ENCODE results near the gene NR2F2.
A peak's percentile ranks its signal among the peaks of the same experiment; 100 is the strongest.

NR2F2 gene

GRCh38 chr15:96347181-96348111, 16.9 kb downstream of the NR2F2 start:
- peaks cover 0 to 3% (median under 1%) of the 10 kb centered on the region in 5 donors for H3K36me3 ChIP-seq (ENCODE audit: control insufficient read depth in 5 of 5, insufficient read depth in 5 of 5, low read length in 5 of 5)
- H3K27ac ChIP-seq (ENCODE audit: low read depth, low read length), result peak overlapping the region; percentile 70
- peak overlapping the region in 2 of 5 donors; percentile 14 to 66 for H3K9ac ChIP-seq (ENCODE audit: low read length in 5 of 5)
- peak overlapping the region in 4 of 5 donors; percentile 11 to 54 (median 51) for H3K4me3 ChIP-seq (ENCODE audit: low read depth in 1 of 5, low read length in 5 of 5)
- no peaks in the 10 kb centered on the region for H3K9me3 ChIP-seq (ENCODE audit: control insufficient read depth in 5 of 5, low read length in 5 of 5)
- peaks cover 0 to 60% (median 40%) of the 10 kb centered on the region in 5 donors for H3K4me1 ChIP-seq (ENCODE audit: control insufficient read depth in 5 of 5, insufficient read depth in 5 of 5, low read length in 5 of 5)
- peaks cover 0 to 18% (median 0%) of the 10 kb centered on the region in 5 donors for H3K27me3 ChIP-seq (ENCODE audit: control insufficient read depth in 5 of 5, insufficient read depth in 4 of 5, low read length in 5 of 5)

- no peaks in the 10 kb centered on the region for H3K9me3 ChIP-seq (ENCODE audit: control insufficient read depth in 5 of 5, low read length in 5 of 5)
- H3K4me1 ChIP-seq (ENCODE audit: control insufficient read depth in 5 of 5, insufficient read depth in 5 of 5, low read length in 5 of 5), result peaks cover 0 to 60% (median 43%) of the 10 kb centered on the region in 5 donors
- H3K27me3 ChIP-seq (ENCODE audit: control insufficient read depth in 5 of 5, insufficient read depth in 4 of 5, low read length in 5 of 5), result peaks cover 0 to 22% (median 0%) of the 10 kb centered on the region in 5 donors
- H3K4me3 ChIP-seq (ENCODE audit: low read depth in 1 of 5, low read length in 5 of 5), result no peak overlapping the region
- H3K36me3 ChIP-seq (ENCODE audit: control insufficient read depth in 5 of 5, insufficient read depth in 5 of 5, low read length in 5 of 5), result peaks cover 0 to 3% (median 2%) of the 10 kb centered on the region in 5 donors
- H3K9ac ChIP-seq (ENCODE audit: low read length in 5 of 5), result no peak overlapping the region
- H3K27ac ChIP-seq (ENCODE audit: low read depth, low read length), result peak overlapping the region; percentile 70
Observed at GRCh38 chr15:96348112-96349027, 17.9 kb downstream of the NR2F2 start.

GRCh38 chr15:96349034-96349856, 18.7 kb downstream of the NR2F2 start:
- Histone ChIP-seq H3K9me3 (ENCODE audit: control insufficient read depth in 5 of 5, low read length in 5 of 5) (no peaks in the 10 kb centered on the region), H3K9ac (ENCODE audit: low read length in 5 of 5) (no peak overlapping the region), H3K27me3 (ENCODE audit: control insufficient read depth in 5 of 5, insufficient read depth in 4 of 5, low read length in 5 of 5) (peaks cover 0 to 28% (median 0%) of the 10 kb centered on the region in 5 donors), H3K4me1 (ENCODE audit: control insufficient read depth in 5 of 5, insufficient read depth in 5 of 5, low read length in 5 of 5) (peaks cover 0 to 59% (median 43%) of the 10 kb centered on the region in 5 donors), H3K4me3 (ENCODE audit: low read depth in 1 of 5, low read length in 5 of 5) (peak overlapping the region in 1 of 5 donors; percentile 11), H3K27ac (ENCODE audit: low read depth, low read length) (peak overlapping the region; percentile 38), H3K36me3 (ENCODE audit: control insufficient read depth in 5 of 5, insufficient read depth in 5 of 5, low read length in 5 of 5) (peaks cover 0 to 3% (median 2%) of the 10 kb centered on the region in 5 donors)

- Histone ChIP-seq H3K27ac (ENCODE audit: low read depth, low read length) (peak overlapping the region; percentile 38), H3K4me3 (ENCODE audit: low read depth in 1 of 5, low read length in 5 of 5) (peak overlapping the region in 1 of 5 donors; percentile 11), H3K9ac (ENCODE audit: low read length in 5 of 5) (no peak overlapping the region)
Observed at GRCh38 chr15:96349857-96350720, 19.6 kb downstream of the NR2F2 start.

GRCh38 chr15:96350934-96351724, 20.6 kb downstream of the NR2F2 start:
- H3K9me3 ChIP-seq (ENCODE audit: control insufficient read depth in 5 of 5, low read length in 5 of 5), result no peaks in the 10 kb centered on the region
- peaks cover 0 to 19% (median 0%) of the 10 kb centered on the region in 5 donors for H3K27me3 ChIP-seq (ENCODE audit: control insufficient read depth in 5 of 5, insufficient read depth in 4 of 5, low read length in 5 of 5)
- H3K27ac ChIP-seq (ENCODE audit: low read depth, low read length), result no peak overlapping the region
- H3K36me3 ChIP-seq (ENCODE audit: control insufficient read depth in 5 of 5, insufficient read depth in 5 of 5, low read length in 5 of 5), result peaks cover 0 to 3% (median 0%) of the 10 kb centered on the region in 5 donors
- peaks cover 0 to 54% (median 40%) of the 10 kb centered on the region in 5 donors for H3K4me1 ChIP-seq (ENCODE audit: control insufficient read depth in 5 of 5, insufficient read depth in 5 of 5, low read length in 5 of 5)
- no peak overlapping the region for H3K9ac ChIP-seq (ENCODE audit: low read length in 5 of 5)
- no peak overlapping the region for H3K4me3 ChIP-seq (ENCODE audit: low read depth in 1 of 5, low read length in 5 of 5)

More at GRCh38 chr15:96349857-96350720, 19.6 kb downstream of the NR2F2 start:
- peaks cover 0 to 3% (median 0%) of the 10 kb centered on the region in 5 donors for H3K36me3 ChIP-seq (ENCODE audit: control insufficient read depth in 5 of 5, insufficient read depth in 5 of 5, low read length in 5 of 5)
- H3K9me3 ChIP-seq (ENCODE audit: control insufficient read depth in 5 of 5, low read length in 5 of 5), result no peaks in the 10 kb centered on the region
- peaks cover 0 to 58% (median 47%) of the 10 kb centered on the region in 5 donors for H3K4me1 ChIP-seq (ENCODE audit: control insufficient read depth in 5 of 5, insufficient read depth in 5 of 5, low read length in 5 of 5)
- H3K27me3 ChIP-seq (ENCODE audit: control insufficient read depth in 5 of 5, insufficient read depth in 4 of 5, low read length in 5 of 5), result peaks cover 0 to 21% (median 0%) of the 10 kb centered on the region in 5 donors

- H3K27ac ChIP-seq (ENCODE audit: low read depth, low read length), result no peak overlapping the region
- no peaks in the 10 kb centered on the region for H3K9me3 ChIP-seq (ENCODE audit: control insufficient read depth in 5 of 5, low read length in 5 of 5)
- H3K27me3 ChIP-seq (ENCODE audit: control insufficient read depth in 5 of 5, insufficient read depth in 4 of 5, low read length in 5 of 5), result peaks cover 0 to 19% (median 0%) of the 10 kb centered on the region in 5 donors
- no peak overlapping the region for H3K9ac ChIP-seq (ENCODE audit: low read length in 5 of 5)
- peaks cover 0 to 53% (median 34%) of the 10 kb centered on the region in 5 donors for H3K4me1 ChIP-seq (ENCODE audit: control insufficient read depth in 5 of 5, insufficient read depth in 5 of 5, low read length in 5 of 5)
- peaks cover 0 to 3% (median 0%) of the 10 kb centered on the region in 5 donors for H3K36me3 ChIP-seq (ENCODE audit: control insufficient read depth in 5 of 5, insufficient read depth in 5 of 5, low read length in 5 of 5)
- peak overlapping the region in 2 of 5 donors; percentile 3 to 21 for H3K4me3 ChIP-seq (ENCODE audit: low read depth in 1 of 5, low read length in 5 of 5)
Observed at GRCh38 chr15:96351761-96352603, 21.5 kb downstream of the NR2F2 start.

GRCh38 chr15:96352604-96353405, 22.3 kb downstream of the NR2F2 start:
- Histone ChIP-seq H3K9me3 (ENCODE audit: control insufficient read depth in 5 of 5, low read length in 5 of 5) (no peaks in the 10 kb centered on the region), H3K27me3 (ENCODE audit: control insufficient read depth in 5 of 5, insufficient read depth in 4 of 5, low read length in 5 of 5) (peaks cover 0 to 15% (median 1%) of the 10 kb centered on the region in 5 donors), H3K4me1 (ENCODE audit: control insufficient read depth in 5 of 5, insufficient read depth in 5 of 5, low read length in 5 of 5) (peaks cover 0 to 54% (median 35%) of the 10 kb centered on the region in 5 donors)

More at GRCh38 chr15:96352604-96353405, 22.3 kb downstream of the NR2F2 start:
- Histone ChIP-seq H3K27ac (ENCODE audit: low read depth, low read length) (no peak overlapping the region), H3K9ac (ENCODE audit: low read length in 5 of 5) (no peak overlapping the region), H3K4me3 (ENCODE audit: low read depth in 1 of 5, low read length in 5 of 5) (peak overlapping the region in 2 of 5 donors; percentile 3 to 21), H3K36me3 (ENCODE audit: control insufficient read depth in 5 of 5, insufficient read depth in 5 of 5, low read length in 5 of 5) (peaks cover 0 to 3% (median 0%) of the 10 kb centered on the region in 5 donors)
